Aorta (tissue), 5 donors: ENCODE data around the gene PMPCB. TPM values are rescaled to one million over a fixed set of nuclear protein-coding genes. Genes with fewer than 3 reads are reported as not detected.

Experiments
- ATAC-seq: fragments of 200-7000 bp; cut with Tn5 transposase; one replicate; pipeline ENCODE4 v1.9.1; 2022; ENCODE audit warnings: moderate library complexity; ENCODE audit not compliant: low FRiP score
- DNase-seq, 2 donors: peaks; one replicate each; pipeline ENCODE4 v3.0.0-alpha.2; 2020
- H3K27ac ChIP-seq, 2 donors: one replicate each; pipeline ENCODE4 v1.5.1; 2013; ENCODE audit warnings: low read length in 2 of 2, mild to moderate bottlenecking in 2 of 2, moderate library complexity in 2 of 2, control low read depth in 1 of 2, inconsistent platforms in 1 of 2, low read depth in 1 of 2
- H3K27me3 ChIP-seq, 2 donors: one replicate each; pipeline ENCODE4 v1.6.1; 2013; ENCODE audit warnings: control low read depth in 1 of 2, low read length in 1 of 2, mild to moderate bottlenecking in 1 of 2, moderate library complexity in 1 of 2; ENCODE audit not compliant: insufficient read depth in 2 of 2, control insufficient read depth in 1 of 2
- H3K36me3 ChIP-seq, 2 donors: one replicate each; pipeline ENCODE4 v1.6.1; 2013; ENCODE audit warnings: control low read depth in 1 of 2, low read length in 1 of 2, mild to moderate bottlenecking in 1 of 2; ENCODE audit not compliant: insufficient read depth in 2 of 2, control insufficient read depth in 1 of 2
- H3K4me1 ChIP-seq, 2 donors: one replicate each; pipeline ENCODE4 v1.6.1; 2013; ENCODE audit warnings: low read length in 2 of 2, control low read depth in 1 of 2, mild to moderate bottlenecking in 1 of 2, moderate library complexity in 1 of 2; ENCODE audit not compliant: insufficient read depth in 2 of 2, control insufficient read depth in 1 of 2
- H3K4me3 ChIP-seq, 2 donors: one replicate each; pipeline ENCODE4 v1.5.1; 2013; ENCODE audit warnings: low read length in 2 of 2, control low read depth in 1 of 2, mild to moderate bottlenecking in 1 of 2
- H3K9me3 ChIP-seq: one replicate; pipeline ENCODE4 v1.6.1; 2013; ENCODE audit warnings: mild to moderate bottlenecking, low read length; ENCODE audit not compliant: control insufficient read depth
- WGBS, 2 donors: extraction: QIAGEN DNeasy Blood & Tissue Kit; methylation state at CpG; one replicate each; pipeline ENCODE4 v1.1.7; 2013; 5-methylcytosine and 5-hydroxymethylcytosine counted together
- intact Hi-C, 2 donors: fragments of 100-400 bp; cut with DNase I; formaldehyde crosslinking; loops; one replicate each; pipeline versions ENCODE4 v1.14.2 to v1.15.0; 2022
- polyA plus RNA-seq, 2 donors: library from polyadenylated mRNA; stranded (reverse); fragments of 200-250 nt; gene quantifications; one replicate each; pipeline ENCODE4 v1.2.3, GENCODE V29; 2013
- total RNA-seq, 2 donors: library from RNA; stranded (reverse); fragmentation: NEBNext Ultra II Directional; extraction: Animal tissue kit (Norgen Biotek cat#: 25700); gene quantifications; one replicate each; pipeline ENCODE4 v1.2.1, GENCODE V29; 2021
- donor health status: healthy with polysubstance abuse.
- donor health status: Bipolar disorder and iron deficiency.
- donor health status: DM: no; HTN: no; CAD: no.
- donor health status: DM: no; HTN: no; CAD: no.
- donor health status: DM: yes; HTN: yes; CAD: no.

PMPCB gene
- total and polyA plus RNA-seq, 4 donors = 40.9 to 70.8 (median 44.5) TPM

- whole genome bisulfite sequencing, 2 donors = 0 to 1% methylated on average over 26 of the region's 26 CpGs
- H3K4me3 ChIP-seq = peak overlapping the region; percentile 75 to 76
- H3K27me3 ChIP-seq = no peaks in the 10 kb centered on the region
- ATAC-seq (peak; percentile 3), DNase-seq (peak in 1 of 2 donors; percentile 46)
- H3K27ac ChIP-seq = peak overlapping the region; percentile 23 to 48
- intact Hi-C loops = loop anchor here in 1 of 2 donors (5.0 kb wide), 1 partner anchor 47 kb away; the partner anchor contains the start of gene PMPCB
- peaks cover 0 to 4% of the 10 kb centered on the region in 2 donors for H3K4me1 ChIP-seq
- no peaks in the 10 kb centered on the region for H3K36me3 ChIP-seq
- H3K9me3 ChIP-seq = no peaks in the 10 kb centered on the region
Measured at GRCh38 chr7:103343758-103344452, 46.7 kb downstream of the PMPCB start.

- no peaks in the 10 kb centered on the region for H3K9me3 ChIP-seq
- peak; percentile 94 for ATAC-seq
- no peaks in the 10 kb centered on the region for H3K36me3 ChIP-seq
- H3K27me3 ChIP-seq = no peaks in the 10 kb centered on the region
- DNase-seq = peak; percentile 92 to 93
- intact Hi-C loops = loop anchor here in 1 of 2 donors (5.0 kb wide), 1 partner anchor 47 kb away; the partner anchor contains the start of gene PMPCB
- peak within 1 kb of the TSS; percentile 75 to 76 for H3K4me3 ChIP-seq
- 7% methylated on average over 43 of the region's 43 CpGs for whole genome bisulfite sequencing, 2 donors
- H3K27ac ChIP-seq = peak within 1 kb of the TSS; percentile 23 to 48
- H3K4me1 ChIP-seq = peaks cover 0 to 7% of the 10 kb centered on the region in 2 donors
Measured at GRCh38 chr7:103344453-103345149, 47.4 kb downstream of the PMPCB start, which contains the start of gene DNAJC2. DNAJC2 (minus strand) TSS chr7:103344767; CDS start chr7:103344622, 145 bp downstream.

- H3K27me3 ChIP-seq = no peaks in the 10 kb centered on the region
- DNase-seq (no peak), ATAC-seq (no peak)
- H3K4me1 ChIP-seq = peaks cover 0 to 13% of the 10 kb centered on the region in 2 donors
- intact Hi-C loops = no loop called here
- WGBS, 2 donors = 88 to 91% methylated on average over 5 of the region's 5 CpGs
- no peaks in the 10 kb centered on the region for H3K9me3 ChIP-seq
- H3K36me3 ChIP-seq = no peaks in the 10 kb centered on the region
- no peak overlapping the region for H3K4me3 ChIP-seq
- no peak overlapping the region for H3K27ac ChIP-seq
Measured at GRCh38 chr7:103346396-103346795, 49.2 kb downstream of the PMPCB start.

- Histone ChIP-seq H3K27ac (peak within 1 kb of the TSS; percentile 72 to 90), H3K36me3 (no peaks in the 10 kb centered on the region), H3K9me3 (no peaks in the 10 kb centered on the region), H3K4me1 (peaks cover 2 to 16% of the 10 kb centered on the region in 2 donors), H3K4me3 (peak within 1 kb of the TSS; percentile 91 to 95), H3K27me3 (no peaks in the 10 kb centered on the region)
- intact Hi-C loops = no loop called here
- WGBS, 2 donors = 0% methylated on average over 25 of the region's 25 CpGs
- ATAC-seq (peak; percentile 90), DNase-seq (peak; percentile 85 to 86)
Measured at GRCh38 chr7:103347507-103348267, 50.5 kb downstream of the PMPCB start, which contains the start of gene PSMC2. PSMC2 (plus strand) TSS chr7:103347643; CDS start chr7:103347712, 69 bp downstream.

GRCh38 chr7:103348452-103348851, 51.2 kb downstream of the PMPCB start:
- Histone ChIP-seq H3K27ac (no peak overlapping the region), H3K4me1 (peaks cover 2 to 15% of the 10 kb centered on the region in 2 donors), H3K27me3 (no peaks in the 10 kb centered on the region), H3K9me3 (no peaks in the 10 kb centered on the region), H3K36me3 (no peaks in the 10 kb centered on the region), H3K4me3 (peak overlapping the region; percentile 91 to 95)
- WGBS, 2 donors = 10 to 13% methylated on average over 13 of the region's 13 CpGs
- intact Hi-C loops = no loop called here
- ATAC-seq (no peak), DNase-seq (no peak)

GRCh38 chr7:103348959-103349358, 51.7 kb downstream of the PMPCB start:
- ATAC-seq = no peak
- Histone ChIP-seq H3K27ac (no peak overlapping the region), H3K27me3 (no peaks in the 10 kb centered on the region), H3K4me3 (peak overlapping the region in 1 of 2 donors; percentile 18), H3K4me1 (peaks cover 2 to 12% of the 10 kb centered on the region in 2 donors), H3K36me3 (no peaks in the 10 kb centered on the region), H3K9me3 (no peaks in the 10 kb centered on the region)
- DNase-seq = no peak
- intact Hi-C loops = no loop called here
- WGBS, 2 donors = 31 to 33% methylated on average over 2 of the region's 2 CpGs

GRCh38 chr7:103349805-103350204, 52.6 kb downstream of the PMPCB start:
- peaks cover 2 to 12% of the 10 kb centered on the region in 2 donors for H3K4me1 ChIP-seq
- no peaks in the 10 kb centered on the region for H3K27me3 ChIP-seq
- WGBS, 2 donors = 49 to 56% methylated on average over 1 of the region's 1 CpG
- no peaks in the 10 kb centered on the region for H3K36me3 ChIP-seq
- no peak overlapping the region for H3K27ac ChIP-seq
- intact Hi-C loops = no loop called here
- DNase-seq (no peak), ATAC-seq (no peak)
- H3K4me3 ChIP-seq = no peak overlapping the region
- no peaks in the 10 kb centered on the region for H3K9me3 ChIP-seq
